ENCODE data around the gene SLC12A7. TPM values are rescaled to one million over a fixed set of nuclear protein-coding genes. Genes with fewer than 3 reads are reported as not detected.

Gene SLC12A7
- total and polyA plus RNA-seq, 2 of the 13 experiments (the other 11 are each of a cell fraction or from before 2014, with no cell fraction given): 14.0 to 18.5 TPM

- 57% methylated on average over 14 of the region's 35 CpGs for WGBS (ENCODE audit: low lambda C conversion rate)
- no peak for FAIRE-seq
- TF ChIP-seq, protein P1, sequence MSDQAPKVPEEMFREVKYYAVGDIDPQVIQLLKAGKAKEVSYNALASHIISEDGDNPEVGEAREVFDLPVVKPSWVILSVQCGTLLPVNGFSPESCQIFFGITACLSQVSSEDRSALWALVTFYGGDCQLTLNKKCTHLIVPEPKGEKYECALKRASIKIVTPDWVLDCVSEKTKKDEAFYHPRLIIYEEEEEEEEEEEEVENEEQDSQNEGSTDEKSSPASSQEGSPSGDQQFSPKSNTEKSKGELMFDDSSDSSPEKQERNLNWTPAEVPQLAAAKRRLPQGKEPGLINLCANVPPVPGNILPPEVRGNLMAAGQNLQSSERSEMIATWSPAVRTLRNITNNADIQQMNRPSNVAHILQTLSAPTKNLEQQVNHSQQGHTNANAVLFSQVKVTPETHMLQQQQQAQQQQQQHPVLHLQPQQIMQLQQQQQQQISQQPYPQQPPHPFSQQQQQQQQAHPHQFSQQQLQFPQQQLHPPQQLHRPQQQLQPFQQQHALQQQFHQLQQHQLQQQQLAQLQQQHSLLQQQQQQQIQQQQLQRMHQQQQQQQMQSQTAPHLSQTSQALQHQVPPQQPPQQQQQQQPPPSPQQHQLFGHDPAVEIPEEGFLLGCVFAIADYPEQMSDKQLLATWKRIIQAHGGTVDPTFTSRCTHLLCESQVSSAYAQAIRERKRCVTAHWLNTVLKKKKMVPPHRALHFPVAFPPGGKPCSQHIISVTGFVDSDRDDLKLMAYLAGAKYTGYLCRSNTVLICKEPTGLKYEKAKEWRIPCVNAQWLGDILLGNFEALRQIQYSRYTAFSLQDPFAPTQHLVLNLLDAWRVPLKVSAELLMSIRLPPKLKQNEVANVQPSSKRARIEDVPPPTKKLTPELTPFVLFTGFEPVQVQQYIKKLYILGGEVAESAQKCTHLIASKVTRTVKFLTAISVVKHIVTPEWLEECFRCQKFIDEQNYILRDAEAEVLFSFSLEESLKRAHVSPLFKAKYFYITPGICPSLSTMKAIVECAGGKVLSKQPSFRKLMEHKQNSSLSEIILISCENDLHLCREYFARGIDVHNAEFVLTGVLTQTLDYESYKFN (CRISPR knock-in tag; conservative IDR thresholded peaks at IDR 0.05): no peak
- TF ChIP-seq ZNF841 (CRISPR knock-in tag; IDR thresholded peaks at IDR 0.05; ENCODE audit: borderline replicate concordance): no peak
- TF ChIP-seq RFX3 (CRISPR knock-in tag; IDR thresholded peaks at IDR 0.05): no peak
- no peak for TF ChIP-seq NPAS2 (CRISPR knock-in tag; IDR thresholded peaks at IDR 0.05; ENCODE audit: borderline replicate concordance)
- 0 out of 2 replicates have a peak, but pooled peaks have one; percentile 12 for TF ChIP-seq ZNF761 (CRISPR knock-in tag; conservative IDR thresholded peaks at IDR 0.05)
- TF ChIP-seq ZNF780A (CRISPR knock-in tag; IDR thresholded peaks at IDR 0.05): no peak
- no peak for TF ChIP-seq ZNF205 (CRISPR knock-in tag; IDR thresholded peaks at IDR 0.05)
- TF ChIP-seq ETV6 (CRISPR knock-in tag; conservative IDR thresholded peaks at IDR 0.05): no peak
- TF ChIP-seq, protein P2, sequence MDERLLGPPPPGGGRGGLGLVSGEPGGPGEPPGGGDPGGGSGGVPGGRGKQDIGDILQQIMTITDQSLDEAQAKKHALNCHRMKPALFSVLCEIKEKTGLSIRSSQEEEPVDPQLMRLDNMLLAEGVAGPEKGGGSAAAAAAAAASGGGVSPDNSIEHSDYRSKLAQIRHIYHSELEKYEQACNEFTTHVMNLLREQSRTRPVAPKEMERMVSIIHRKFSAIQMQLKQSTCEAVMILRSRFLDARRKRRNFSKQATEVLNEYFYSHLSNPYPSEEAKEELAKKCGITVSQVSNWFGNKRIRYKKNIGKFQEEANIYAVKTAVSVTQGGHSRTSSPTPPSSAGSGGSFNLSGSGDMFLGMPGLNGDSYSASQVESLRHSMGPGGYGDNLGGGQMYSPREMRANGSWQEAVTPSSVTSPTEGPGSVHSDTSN (CRISPR knock-in tag; IDR thresholded peaks at IDR 0.05): no peak
- no peak for TF ChIP-seq ZNF564 (CRISPR knock-in tag; IDR thresholded peaks at IDR 0.05)
- no peak for TF ChIP-seq MAFG (CRISPR knock-in tag; IDR thresholded peaks at IDR 0.05)
- no peak for TF ChIP-seq REL (CRISPR knock-in tag; conservative IDR thresholded peaks at IDR 0.05)
- TF ChIP-seq HMG20B (CRISPR knock-in tag; conservative IDR thresholded peaks at IDR 0.05): no peak
- no peak for TF ChIP-seq ZNF124 (CRISPR knock-in tag; IDR thresholded peaks at IDR 0.05)
- TF ChIP-seq FLYWCH1 (CRISPR knock-in tag; IDR thresholded peaks at IDR 0.05): no peak
- TF ChIP-seq KLF16 (CRISPR knock-in tag; IDR thresholded peaks at IDR 0.05): no peak
- no peak for TF ChIP-seq HOXA5 (CRISPR knock-in tag; IDR thresholded peaks at IDR 0.05)
- TF ChIP-seq ZFP90 (CRISPR knock-in tag; IDR thresholded peaks at IDR 0.05; ENCODE audit: borderline replicate concordance): no peak
Measured at GRCh38 chr5:1110307-1111240, 1.3 kb downstream of the SLC12A7 start.

More at GRCh38 chr5:1110307-1111240, 1.3 kb downstream of the SLC12A7 start:
- Histone ChIP-seq H3K4me3 (replicated peaks in 1 of 3; ENCODE audit: insufficient read depth in 1 of 3, low read depth in 2 of 3, low read length in 3 of 3) (peak overlapping the region; percentile 74 to 89 (median 79)), H3K4me2 (ENCODE audit: low read depth, low read length) (peak overlapping the region; percentile 91), H3K79me2 (ENCODE audit: insufficient read depth, low read length) (peaks cover 29% of the 10 kb centered on the region), H2AFZ (ENCODE audit: low read length) (no peak overlapping the region), H4K20me1 (ENCODE audit: insufficient read depth, low read length) (no peaks in the 10 kb centered on the region), H3K27ac (ENCODE audit: extremely low read length, insufficient read depth, low read length) (peak overlapping the region; percentile 46), H3K9me3 (ENCODE audit: low read length) (no peaks in the 10 kb centered on the region), H3K27me3 (ENCODE audit: control insufficient read depth in 1 of 2, insufficient read depth in 2 of 2, low read length in 2 of 2) (peaks cover 9 to 31% of the 10 kb centered on the region in 2 experiments), H3K36me3 (replicated peaks in 1 of 2; ENCODE audit: control insufficient read depth in 1 of 2, insufficient read depth in 2 of 2, low read length in 2 of 2) (no peaks in the 10 kb centered on the region), H3K4me1 (ENCODE audit: insufficient read depth, low read length) (peaks cover 63% of the 10 kb centered on the region), H3K9ac (ENCODE audit: insufficient read depth, low read depth, low read length) (peak overlapping the region; percentile 78)
- no TSS peak for BruUV-seq (replicated peaks)
- intact Hi-C loops (cut with micrococcal nuclease; ENCODE audit: unreplicated experiment): no loop called here
- CTCF ChIA-PET (ENCODE audit: low intra/inter-chr PET ratio, low total read pairs): no interaction called here
- POLR2A ChIA-PET: interaction anchor here (0.6 to 6.0 kb wide), 4 partner anchors 8 to 73 kb away, joined by 3 to 200 read pairs (median 47); no protein-coding TSS in a partner anchor
- DNase-seq (ENCODE audit: low spot score) (no peak), ATAC-seq (no peak)
- in situ Hi-C loops (cut with HindIII; ENCODE audit: extremely low pct_ligation_motif_present, low pct_unique_long_range_greater_than_20kb): no loop called here
